MM.1S (cell line): ENCODE data around the gene COMT.

Source experiments
- CTCF ChIP-seq: fragments of 300-600 bp; sonication (generic); IDR thresholded peaks from 2 replicates; pipeline ENCODE4 v1.5.1; 2016; ENCODE audit warnings: antibody characterized with exemption, low read length, mixed read lengths
- EZH2 ChIP-seq: fragments of 300-600 bp; sonication (generic); optimal IDR thresholded peaks from 2 replicates; pipeline ENCODE3; 2017; ENCODE audit warnings: low read depth, mild to moderate bottlenecking, antibody characterized with exemption, low read length, mixed read lengths

DNA sequence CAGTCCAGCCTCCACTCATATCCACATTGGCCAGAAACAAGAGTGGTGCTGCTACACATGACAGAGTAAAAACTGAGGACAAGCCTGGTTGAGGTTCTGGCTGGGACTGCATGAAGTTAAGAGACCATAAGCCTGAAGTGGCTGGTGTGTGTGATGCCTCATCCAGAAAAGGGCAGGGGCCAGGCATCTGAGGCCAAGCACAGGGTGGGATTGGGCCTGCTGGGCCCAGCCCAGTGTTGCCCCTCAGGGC is 49.7 kb downstream of the COMT start:
- TF ChIP-seq CTCF (no peak), EZH2 (no peak)
